ENCODE results near the gene S100B. TPM values are rescaled to one million over a fixed set of nuclear protein-coding genes. Genes with fewer than 3 reads are reported as not detected.
A peak's percentile ranks its signal among the peaks of the same experiment; 100 is the strongest.

The S100B gene
- total and polyA plus RNA-seq, 4 donors: 0.79 to 1.4 (median 1.1) TPM

DNA sequence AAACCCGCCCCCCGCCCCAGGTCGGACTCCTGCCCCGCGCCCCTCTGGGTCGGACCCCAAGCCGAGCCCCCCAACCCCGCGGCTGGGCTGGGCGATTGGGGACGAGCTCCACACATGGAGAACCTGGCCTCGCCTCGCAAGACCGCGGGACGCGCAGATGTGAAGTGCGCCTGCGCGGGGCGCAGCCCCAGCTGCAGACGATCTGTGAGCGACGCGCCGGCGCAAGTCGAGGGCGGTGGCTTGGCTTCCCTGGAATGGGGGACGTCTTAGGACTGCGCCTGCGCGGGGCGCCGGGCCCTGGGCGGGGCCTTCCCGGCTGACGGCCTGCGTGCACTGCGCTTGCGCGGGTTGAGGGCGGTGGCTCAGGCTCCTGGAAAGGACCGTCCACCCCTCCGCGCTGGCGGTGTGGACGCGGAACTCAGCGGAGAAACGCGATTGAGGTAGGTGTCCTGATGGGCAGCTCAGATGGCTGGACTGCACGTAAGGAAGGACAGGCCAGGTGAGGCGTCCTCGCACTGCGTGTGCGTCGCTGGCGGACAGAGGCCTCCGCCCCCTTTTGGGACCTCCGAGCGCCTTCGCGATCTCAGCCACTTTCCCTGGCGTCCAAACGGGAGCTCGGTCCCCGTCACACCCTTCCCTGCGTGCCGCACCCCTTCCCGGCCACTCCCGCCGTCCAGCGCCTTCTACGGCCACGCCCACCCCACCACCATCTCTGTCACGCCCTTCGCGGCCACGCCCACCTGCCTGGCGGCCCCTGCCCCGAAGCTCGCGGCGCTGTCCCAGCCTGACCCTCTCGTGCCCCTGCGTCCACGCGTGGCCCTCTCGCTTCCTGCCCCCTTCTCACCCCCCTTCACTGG, 30.7 kb upstream of the S100B start, which contains the start of gene PRMT2 (continued):
- TF ChIP-seq, protein P1, sequence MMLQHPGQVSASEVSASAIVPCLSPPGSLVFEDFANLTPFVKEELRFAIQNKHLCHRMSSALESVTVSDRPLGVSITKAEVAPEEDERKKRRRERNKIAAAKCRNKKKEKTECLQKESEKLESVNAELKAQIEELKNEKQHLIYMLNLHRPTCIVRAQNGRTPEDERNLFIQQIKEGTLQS (IDR thresholded peaks at IDR 0.05): no peak
- no peak for TF ChIP-seq FOXA2 (IDR thresholded peaks at IDR 0.05)
- no peak for TF ChIP-seq NR2F2 (IDR thresholded peaks at IDR 0.05)
- no peak for TF ChIP-seq JUND (IDR thresholded peaks at IDR 0.05)
- no peak for TF ChIP-seq RAD21 (IDR thresholded peaks at IDR 0.05)
- no peak for TF ChIP-seq HNF4G (IDR thresholded peaks at IDR 0.05)

DNA sequence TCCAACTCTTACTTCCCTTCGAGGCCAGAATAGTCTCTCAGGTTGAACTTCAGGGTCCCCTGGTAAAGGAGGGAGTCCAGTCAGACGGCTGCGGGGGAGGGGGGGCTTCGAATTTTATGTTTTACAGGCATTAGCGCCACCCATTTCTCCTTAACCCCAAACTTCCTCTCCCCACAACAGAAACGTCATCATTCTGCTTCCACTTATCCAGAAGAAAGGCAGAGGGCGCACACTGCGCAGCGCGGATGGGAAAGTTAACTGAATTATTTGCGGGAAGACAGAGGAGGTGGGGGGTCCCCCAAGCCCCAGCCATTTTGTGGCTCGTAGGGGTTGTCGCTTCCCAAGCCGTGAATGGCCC, 30.1 kb upstream of the S100B start:
- peaks cover 5 to 22% (median 10%) of the 10 kb centered on the region in 4 donors for H3K4me1 ChIP-seq (ENCODE audit: control insufficient read depth in 4 of 4, insufficient read depth in 4 of 4, low read length in 3 of 4)
- WGBS: 4% methylated on average over 14 of the region's 14 CpGs

More for the DNA sequence above, 30.1 kb upstream of the S100B start:
- TF ChIP-seq NR2F2 (IDR thresholded peaks at IDR 0.05) (peak; percentile 24), FOXA1 (IDR thresholded peaks at IDR 0.05) (no peak), HNF4G (IDR thresholded peaks at IDR 0.05) (no peak), FOXA2 (IDR thresholded peaks at IDR 0.05) (no peak), JUND (IDR thresholded peaks at IDR 0.05) (no peak), SP1 (IDR thresholded peaks at IDR 0.05) (peak; percentile 2), GABPA (IDR thresholded peaks at IDR 0.05 in 1 of 2, conservative IDR thresholded peaks at IDR 0.05 in 1 of 2) (no peak), YY1 (IDR thresholded peaks at IDR 0.05) (peak; percentile 40), RXRA (IDR thresholded peaks at IDR 0.05) (no peak), MAX (IDR thresholded peaks at IDR 0.05) (no peak), EGR1 (IDR thresholded peaks at IDR 0.05; ENCODE audit: low read depth in 2 of 2) (peak in 1 of 2 donors; percentile 19), RAD21 (IDR thresholded peaks at IDR 0.05) (peak in 1 of 2 donors; percentile 36), TAF1 (conservative IDR thresholded peaks at IDR 0.05) (peak; percentile 51), HNF4A (conservative IDR thresholded peaks at IDR 0.05) (no peak)
- TF ChIP-seq, protein P2, sequence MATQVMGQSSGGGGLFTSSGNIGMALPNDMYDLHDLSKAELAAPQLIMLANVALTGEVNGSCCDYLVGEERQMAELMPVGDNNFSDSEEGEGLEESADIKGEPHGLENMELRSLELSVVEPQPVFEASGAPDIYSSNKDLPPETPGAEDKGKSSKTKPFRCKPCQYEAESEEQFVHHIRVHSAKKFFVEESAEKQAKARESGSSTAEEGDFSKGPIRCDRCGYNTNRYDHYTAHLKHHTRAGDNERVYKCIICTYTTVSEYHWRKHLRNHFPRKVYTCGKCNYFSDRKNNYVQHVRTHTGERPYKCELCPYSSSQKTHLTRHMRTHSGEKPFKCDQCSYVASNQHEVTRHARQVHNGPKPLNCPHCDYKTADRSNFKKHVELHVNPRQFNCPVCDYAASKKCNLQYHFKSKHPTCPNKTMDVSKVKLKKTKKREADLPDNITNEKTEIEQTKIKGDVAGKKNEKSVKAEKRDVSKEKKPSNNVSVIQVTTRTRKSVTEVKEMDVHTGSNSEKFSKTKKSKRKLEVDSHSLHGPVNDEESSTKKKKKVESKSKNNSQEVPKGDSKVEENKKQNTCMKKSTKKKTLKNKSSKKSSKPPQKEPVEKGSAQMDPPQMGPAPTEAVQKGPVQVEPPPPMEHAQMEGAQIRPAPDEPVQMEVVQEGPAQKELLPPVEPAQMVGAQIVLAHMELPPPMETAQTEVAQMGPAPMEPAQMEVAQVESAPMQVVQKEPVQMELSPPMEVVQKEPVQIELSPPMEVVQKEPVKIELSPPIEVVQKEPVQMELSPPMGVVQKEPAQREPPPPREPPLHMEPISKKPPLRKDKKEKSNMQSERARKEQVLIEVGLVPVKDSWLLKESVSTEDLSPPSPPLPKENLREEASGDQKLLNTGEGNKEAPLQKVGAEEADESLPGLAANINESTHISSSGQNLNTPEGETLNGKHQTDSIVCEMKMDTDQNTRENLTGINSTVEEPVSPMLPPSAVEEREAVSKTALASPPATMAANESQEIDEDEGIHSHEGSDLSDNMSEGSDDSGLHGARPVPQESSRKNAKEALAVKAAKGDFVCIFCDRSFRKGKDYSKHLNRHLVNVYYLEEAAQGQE (IDR thresholded peaks at IDR 0.05): no peak
- TF ChIP-seq, protein P3, sequence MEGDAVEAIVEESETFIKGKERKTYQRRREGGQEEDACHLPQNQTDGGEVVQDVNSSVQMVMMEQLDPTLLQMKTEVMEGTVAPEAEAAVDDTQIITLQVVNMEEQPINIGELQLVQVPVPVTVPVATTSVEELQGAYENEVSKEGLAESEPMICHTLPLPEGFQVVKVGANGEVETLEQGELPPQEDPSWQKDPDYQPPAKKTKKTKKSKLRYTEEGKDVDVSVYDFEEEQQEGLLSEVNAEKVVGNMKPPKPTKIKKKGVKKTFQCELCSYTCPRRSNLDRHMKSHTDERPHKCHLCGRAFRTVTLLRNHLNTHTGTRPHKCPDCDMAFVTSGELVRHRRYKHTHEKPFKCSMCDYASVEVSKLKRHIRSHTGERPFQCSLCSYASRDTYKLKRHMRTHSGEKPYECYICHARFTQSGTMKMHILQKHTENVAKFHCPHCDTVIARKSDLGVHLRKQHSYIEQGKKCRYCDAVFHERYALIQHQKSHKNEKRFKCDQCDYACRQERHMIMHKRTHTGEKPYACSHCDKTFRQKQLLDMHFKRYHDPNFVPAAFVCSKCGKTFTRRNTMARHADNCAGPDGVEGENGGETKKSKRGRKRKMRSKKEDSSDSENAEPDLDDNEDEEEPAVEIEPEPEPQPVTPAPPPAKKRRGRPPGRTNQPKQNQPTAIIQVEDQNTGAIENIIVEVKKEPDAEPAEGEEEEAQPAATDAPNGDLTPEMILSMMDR (IDR thresholded peaks at IDR 0.05; ENCODE audit: low read depth, low read length, missing input control): no peak
- TF ChIP-seq, protein P4, sequence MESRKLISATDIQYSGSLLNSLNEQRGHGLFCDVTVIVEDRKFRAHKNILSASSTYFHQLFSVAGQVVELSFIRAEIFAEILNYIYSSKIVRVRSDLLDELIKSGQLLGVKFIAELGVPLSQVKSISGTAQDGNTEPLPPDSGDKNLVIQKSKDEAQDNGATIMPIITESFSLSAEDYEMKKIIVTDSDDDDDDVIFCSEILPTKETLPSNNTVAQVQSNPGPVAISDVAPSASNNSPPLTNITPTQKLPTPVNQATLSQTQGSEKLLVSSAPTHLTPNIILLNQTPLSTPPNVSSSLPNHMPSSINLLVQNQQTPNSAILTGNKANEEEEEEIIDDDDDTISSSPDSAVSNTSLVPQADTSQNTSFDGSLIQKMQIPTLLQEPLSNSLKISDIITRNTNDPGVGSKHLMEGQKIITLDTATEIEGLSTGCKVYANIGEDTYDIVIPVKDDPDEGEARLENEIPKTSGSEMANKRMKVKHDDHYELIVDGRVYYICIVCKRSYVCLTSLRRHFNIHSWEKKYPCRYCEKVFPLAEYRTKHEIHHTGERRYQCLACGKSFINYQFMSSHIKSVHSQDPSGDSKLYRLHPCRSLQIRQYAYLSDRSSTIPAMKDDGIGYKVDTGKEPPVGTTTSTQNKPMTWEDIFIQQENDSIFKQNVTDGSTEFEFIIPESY (IDR thresholded peaks at IDR 0.05): no peak
- TF ChIP-seq, protein P1 (IDR thresholded peaks at IDR 0.05): no peak
- H3K9me3 ChIP-seq (ENCODE audit: control insufficient read depth in 4 of 4, low read length in 3 of 4): no peaks in the 10 kb centered on the region
- H3K27ac ChIP-seq (ENCODE audit: low read depth in 1 of 2, low read length in 2 of 2): peak overlapping the region; percentile 77 to 96
- H3K27me3 ChIP-seq (ENCODE audit: control insufficient read depth in 4 of 4, insufficient read depth in 4 of 4, low read length in 3 of 4): no peaks in the 10 kb centered on the region
- H3K36me3 ChIP-seq (ENCODE audit: control insufficient read depth in 4 of 4, insufficient read depth in 3 of 4, low read depth in 1 of 4, low read length in 3 of 4): peaks cover 0 to 3% (median 0%) of the 10 kb centered on the region in 4 donors
- no peak for DNase-seq (ENCODE audit: low spot score)
- H3K4me3 ChIP-seq (ENCODE audit: low read depth in 1 of 3, low read length in 3 of 3): peak overlapping the region; percentile 76 to 99 (median 98)
- peak overlapping the region in 1 of 2 donors; percentile 84 for H3K9ac ChIP-seq (ENCODE audit: low read depth in 1 of 2, low read length in 2 of 2)
